ENCODE data around the gene CSRP2. TPM values are rescaled to one million over a fixed set of nuclear protein-coding genes. Genes with fewer than 3 reads are reported as not detected.
A peak's percentile ranks its signal among the peaks of the same experiment; 100 is the strongest.

The CSRP2 gene
- total RNA-seq (2014; rRNA removed; shearing (Covaris generic)), result 4.3 and 7.7 TPM in 2 replicates
- total RNA-seq (2022), result 0.63 TPM in 1 of 2 replicates, not detected in the other
- Bru-seq, nascent RNA, result percentile 21 among the genes with signal in this experiment
- BruChase-seq, experiment 1, labeled RNA remaining after a 6-hour chase, result percentile 20 among the genes with signal in this experiment
- BruChase-seq, experiment 2, labeled RNA remaining after a 2-hour chase, result percentile 21 among the genes with signal in this experiment
- long read RNA-seq, result 0 reads

GRCh38 chr12:76878899-76879709 is at the start of gene CSRP2:
Gene CSRP2 (minus strand): TSS chr12:76879019. CDS start chr12:76866260, 12,759 bp downstream.
- Histone ChIP-seq H3K79me2 (ENCODE audit: insufficient read depth, low read depth, low read length) (no peaks in the 10 kb centered on the region), H3K4me2 (ENCODE audit: low read length) (peak within 1 kb of the TSS; percentile 95), H3K4me3 (ENCODE audit: low read depth, low read length, poor library complexity, severe bottlenecking) (peak within 1 kb of the TSS; percentile 71), H4K20me1 (ENCODE audit: insufficient read depth, low read length) (no peaks in the 10 kb centered on the region), H3K27ac (ENCODE audit: low read depth, low read length, poor library complexity, severe bottlenecking) (no peak within 1 kb of the TSS), H2AFZ (ENCODE audit: low read length) (peak within 1 kb of the TSS; percentile 90), H3K9me3 (ENCODE audit: low read length) (no peaks in the 10 kb centered on the region), H3K4me1 (ENCODE audit: insufficient read depth, low read length, poor library complexity, severe bottlenecking) (peaks cover 10% of the 10 kb centered on the region), H3K9me2 (ENCODE audit: insufficient read depth, low read length) (no peaks in the 10 kb centered on the region), H3K36me3 (ENCODE audit: insufficient read depth, low read length) (no peaks in the 10 kb centered on the region)
- ChIA-PET CTCF (ENCODE audit: unreplicated experiment) (interaction anchor here (0.9 kb wide), 1 partner anchor 13 kb away, joined by 4 read pairs; no protein-coding TSS in a partner anchor), POLR2A (no interaction called here)
- BruUV-seq (replicated peaks), result no TSS peak
- peak; percentile 78 for DNase-seq (ENCODE audit: low spot score)
- TF ChIP-seq EZH2phosphoT487 (IDR thresholded peaks at IDR 0.05; ENCODE audit: borderline replicate concordance, low read depth, low read length) (no peak), CTCF (conservative IDR thresholded peaks at IDR 0.05; ENCODE audit: low read length) (0 out of 2 replicates have a peak, but pooled peaks have one; percentile 25)
- intact Hi-C loops (cut with micrococcal nuclease; ENCODE audit: unreplicated experiment), result no loop called here

GRCh38 chr12:76927170-76927784 is 48.5 kb upstream of the CSRP2 start:
- ChIA-PET CTCF (ENCODE audit: unreplicated experiment) (no interaction called here), POLR2A (interaction anchor here (0.6 to 0.7 kb wide), 2 partner anchors 17 to 736 kb away, joined by 3 read pairs; no protein-coding TSS in a partner anchor)
- no peaks in the 10 kb centered on the region for H3K9me3 ChIP-seq (ENCODE audit: low read length)
- intact Hi-C loops (cut with micrococcal nuclease; ENCODE audit: unreplicated experiment), result loop anchor here (5.0 kb wide), 1 partner anchor 305 kb away; no protein-coding TSS in a partner anchor
- no TSS peak for BruUV-seq (replicated peaks)
- no peak overlapping the region for H2AFZ ChIP-seq (ENCODE audit: low read length)
- H3K27ac ChIP-seq (ENCODE audit: low read depth, low read length, poor library complexity, severe bottlenecking), result no peak overlapping the region
- no peak overlapping the region for H3K4me2 ChIP-seq (ENCODE audit: low read length)
- no peaks in the 10 kb centered on the region for H3K9me2 ChIP-seq (ENCODE audit: insufficient read depth, low read length)
- H3K36me3 ChIP-seq (ENCODE audit: insufficient read depth, low read length), result no peaks in the 10 kb centered on the region
- H3K4me3 ChIP-seq (ENCODE audit: low read depth, low read length, poor library complexity, severe bottlenecking), result no peak overlapping the region
- H4K20me1 ChIP-seq (ENCODE audit: insufficient read depth, low read length), result no peaks in the 10 kb centered on the region
- no peaks in the 10 kb centered on the region for H3K79me2 ChIP-seq (ENCODE audit: insufficient read depth, low read depth, low read length)
- DNase-seq (ENCODE audit: low spot score), result peak; percentile 43
- no peaks in the 10 kb centered on the region for H3K4me1 ChIP-seq (ENCODE audit: insufficient read depth, low read length, poor library complexity, severe bottlenecking)
- TF ChIP-seq EZH2phosphoT487 (IDR thresholded peaks at IDR 0.05; ENCODE audit: borderline replicate concordance, low read depth, low read length), result no peak
- TF ChIP-seq CTCF (conservative IDR thresholded peaks at IDR 0.05; ENCODE audit: low read length), result peak; percentile 82

Data from OCI-LY7 (cell line).